GM10248 (cell line): ENCODE results near the gene AP2A2.

Source experiments
- CTCF ChIA-PET: fragments of 300-600 bp; sonication (Branson Sonifier 250); formaldehyde crosslinking; extraction: SDS; loops from one replicate; lab custom pipeline; 2021; ENCODE audit warnings: antibody characterized with exemption; lab: Yijun Ruan, JAX
- POLR2A ChIA-PET: fragments of 350-650 bp; sonication (Branson Sonifier 250); formaldehyde crosslinking; extraction: SDS; loops from one replicate; lab custom pipeline; 2020; ENCODE audit warnings: antibody characterized with exemption; lab: Yijun Ruan, JAX
- DNase-seq: peaks from one replicate; pipeline ENCODE4 v3.0.0; 2012; ENCODE audit errors: extremely low spot score
- CTCF ChIP-seq: IDR thresholded peaks from 2 replicates; pipeline ENCODE4 v1.5.1; 2012; ENCODE audit warnings: mild to moderate bottlenecking, low read depth; ENCODE audit errors: extremely low read depth, missing control alignments, control extremely low read depth

AP2A2 gene

DNA sequence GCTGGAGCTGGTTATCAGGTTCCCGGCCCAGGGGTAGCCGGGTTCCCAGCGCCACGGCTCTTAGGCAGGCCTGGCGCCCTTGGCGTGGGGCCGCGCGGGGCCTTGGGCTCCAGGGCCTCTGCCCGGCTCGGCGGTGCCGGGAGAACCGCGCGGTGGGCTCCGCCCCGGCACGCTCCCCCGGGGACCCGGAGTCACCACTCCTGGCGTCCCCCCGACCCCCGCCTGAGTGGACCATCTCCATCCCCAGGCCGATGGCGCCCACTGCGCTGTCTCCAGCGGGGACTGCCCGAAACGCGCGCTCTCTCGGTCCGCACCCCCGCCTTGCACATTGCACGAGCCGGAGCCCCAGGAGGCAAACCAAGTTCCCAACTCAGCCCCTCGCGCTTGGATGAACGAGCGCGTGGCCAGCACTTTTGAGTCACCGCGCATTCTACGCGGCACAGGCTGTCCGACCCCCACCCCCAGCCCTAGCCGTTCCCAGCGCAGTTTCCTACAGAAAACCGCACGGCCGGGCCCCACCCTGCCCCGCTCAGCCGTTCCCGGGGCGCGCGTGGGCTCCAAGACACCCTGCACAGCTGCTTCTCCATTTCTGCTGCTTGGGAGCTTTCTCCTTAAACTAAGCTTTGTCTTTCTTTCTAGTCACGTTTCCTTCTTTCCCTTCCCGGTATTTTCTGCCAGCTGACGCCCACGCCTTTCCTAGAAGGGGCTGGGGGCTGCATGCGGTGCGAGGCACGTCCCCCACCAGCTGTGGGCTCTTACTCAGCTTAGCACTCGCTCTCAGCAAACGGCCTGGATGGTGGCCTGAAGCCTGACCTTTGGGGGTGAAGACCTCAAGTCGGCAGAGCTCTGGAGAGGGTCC lies 14.4 kb upstream of the AP2A2 start:
- ChIA-PET POLR2A (no interaction called here), CTCF (interaction anchor here (0.9 to 2.5 kb wide), 2 partner anchors 11 to 14 kb away, joined by 3 to 13 read pairs; partner anchors contain the start of gene AP2A2)
- TF ChIP-seq CTCF = no peak
- peak; percentile 63 for DNase-seq

- DNase-seq = no peak
- TF ChIP-seq CTCF = no peak
- POLR2A ChIA-PET = no interaction called here
- CTCF ChIA-PET = interaction anchor here (0.9 to 2.5 kb wide), 2 partner anchors 10 to 13 kb away, joined by 3 to 13 read pairs; partner anchors contain the start of gene AP2A2
Measured at GRCh38 chr11:911890-912219, 13.8 kb upstream of the AP2A2 start.

DNA sequence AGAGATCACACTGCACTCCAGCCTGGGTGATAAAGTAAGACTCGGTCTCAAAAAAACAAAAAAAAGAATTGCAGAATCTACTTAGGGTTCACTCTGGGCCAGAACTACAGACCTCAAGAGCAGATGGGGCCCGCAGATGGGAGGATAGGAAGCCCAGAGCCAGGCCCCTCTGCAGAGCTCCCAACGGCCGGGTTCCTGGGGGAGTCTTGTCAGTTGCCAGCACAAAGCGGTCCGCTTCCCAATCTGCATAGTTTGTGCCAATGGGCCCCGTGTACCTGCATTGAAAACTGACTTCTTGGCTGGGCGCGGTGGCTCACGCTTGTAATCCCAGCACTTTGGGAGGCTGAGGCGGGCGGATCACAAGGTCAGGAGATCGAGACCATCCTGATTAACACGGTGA lies 13.4 kb upstream of the AP2A2 start:
- no peak for DNase-seq
- ChIA-PET CTCF (interaction anchor here (0.9 to 2.5 kb wide), 2 partner anchors 10 to 13 kb away, joined by 3 to 13 read pairs; partner anchors contain the start of gene AP2A2), POLR2A (no interaction called here)
- no peak for TF ChIP-seq CTCF

GRCh38 chr11:913043-913442 lies 12.6 kb upstream of the AP2A2 start:
- DNase-seq = no peak
- ChIA-PET POLR2A (no interaction called here), CTCF (interaction anchor here (1.0 kb wide), 1 partner anchor 12 kb away, joined by 4 read pairs; no protein-coding TSS in a partner anchor)
- TF ChIP-seq CTCF = no peak

- CTCF ChIA-PET = no interaction called here
- POLR2A ChIA-PET = no interaction called here
- TF ChIP-seq CTCF = no peak
- no peak for DNase-seq
Measured at GRCh38 chr11:914204-914603, 11.5 kb upstream of the AP2A2 start.

DNA sequence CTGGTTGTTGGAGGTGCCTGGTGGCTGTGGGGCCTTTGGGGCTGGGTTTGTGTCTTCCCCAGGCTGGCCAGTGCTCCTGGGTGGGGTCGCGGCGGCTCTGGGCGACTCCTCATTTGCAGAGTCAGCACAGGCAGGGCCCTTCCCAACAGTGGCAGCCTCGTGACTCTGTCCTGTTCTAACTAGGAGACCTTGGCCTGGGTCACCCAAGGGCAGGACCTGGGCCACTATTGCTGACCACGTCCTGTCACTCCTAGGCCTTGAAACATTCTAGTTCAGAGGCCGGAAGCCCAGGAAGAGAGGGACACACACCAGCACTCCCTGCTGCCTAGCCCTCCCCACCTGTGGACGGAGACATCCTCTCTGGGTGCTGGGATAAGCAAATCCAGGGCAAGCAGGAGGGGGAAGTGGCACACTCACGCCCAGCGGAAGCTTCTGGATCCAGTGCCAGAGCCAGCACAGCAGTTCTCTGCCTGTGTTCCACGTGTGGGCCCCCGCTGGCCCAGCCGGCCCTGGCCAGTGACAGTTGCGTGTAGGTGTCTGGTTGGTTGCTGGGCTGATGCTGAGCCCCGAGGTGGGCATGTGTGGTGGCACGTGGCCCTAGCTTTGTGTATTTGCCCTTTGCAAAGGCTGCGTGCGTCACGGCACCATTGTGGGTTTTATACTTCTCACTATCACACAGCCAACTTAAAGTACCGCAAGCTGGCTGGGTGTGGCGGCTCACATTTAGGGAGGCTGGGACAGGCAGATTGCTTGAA lies 10.7 kb upstream of the AP2A2 start:
- DNase-seq = no peak
- no peak for TF ChIP-seq CTCF
- CTCF ChIA-PET = interaction anchor here (1.8 kb wide), 1 partner anchor 10 kb away, joined by 6 read pairs; the partner anchor contains the start of gene AP2A2
- POLR2A ChIA-PET = no interaction called here
